Hematopoietic multipotent progenitor cell (in vitro differentiated cells): Measurements from ENCODE around the gene NAA25. TPM values are rescaled to one million over a fixed set of nuclear protein-coding genes. Genes with fewer than 3 reads are reported as not detected.
A peak's percentile ranks its signal among the peaks of the same experiment; 100 is the strongest.

ENCODE experiments used
- DNase-seq, 3 donors: peaks; one replicate each; pipeline ENCODE4 v3.0.0-alpha.2; 2011 to 2015; ENCODE audit warnings: low read depth in 2 of 3, low spot score in 2 of 3
- total RNA-seq: library from RNA; depleted of rRNA; stranded (reverse); fragments of >200 nt; gene quantifications from one replicate; pipeline ENCODE4 v1.2.3, GENCODE V29; 2012

Gene NAA25
- total RNA-seq: 9.7 TPM

DNA sequence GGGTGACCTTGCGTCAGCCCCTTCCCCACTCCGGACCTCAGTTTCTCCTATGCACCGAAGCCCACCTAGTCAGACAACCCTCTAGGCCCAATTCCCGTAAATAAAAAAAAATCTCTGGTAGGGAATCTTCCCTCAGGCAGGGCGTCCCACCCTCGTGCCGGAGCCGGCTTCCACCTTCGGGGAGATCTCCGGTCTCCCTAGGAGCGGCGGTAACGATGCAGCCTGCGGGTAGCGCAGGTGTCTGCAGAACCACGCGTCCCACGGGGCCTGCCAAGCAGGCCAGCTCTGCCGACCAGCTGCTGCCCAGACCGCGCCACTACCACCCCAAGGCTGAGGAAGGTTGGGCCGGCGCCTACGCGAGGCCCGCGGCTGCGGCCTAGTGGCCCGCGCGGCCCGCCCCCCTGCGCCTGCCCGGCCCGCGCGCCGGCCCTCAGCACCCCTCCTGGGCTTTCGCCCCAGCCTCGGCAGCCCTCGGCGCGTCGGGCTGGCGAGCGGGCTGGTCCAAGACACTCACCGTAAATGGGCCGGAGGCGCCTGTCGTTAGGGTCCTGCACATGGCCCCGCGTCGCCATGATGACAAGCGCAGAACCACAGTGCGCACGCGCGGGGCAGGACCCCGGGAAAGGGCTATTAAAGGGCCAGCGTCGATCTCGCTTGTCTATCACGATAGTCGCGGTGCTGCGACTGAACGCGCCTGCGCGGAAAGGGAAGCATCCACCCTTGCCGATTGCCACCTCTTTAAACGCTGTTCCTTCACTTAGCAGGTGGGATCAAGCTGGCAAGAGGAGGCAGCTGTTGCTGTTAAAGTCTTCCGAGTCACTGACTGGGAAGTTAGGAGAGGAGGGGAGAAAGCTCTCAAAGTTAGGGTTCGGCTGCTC, at the start of gene NAA25:
Gene NAA25, minus strand, starts transcription at position 582 of the 878 bp plus-strand sequence. Its CDS starts 10 bp downstream, at position 572.
- peak; percentile 81 to 91 (median 87) for DNase-seq

DNA sequence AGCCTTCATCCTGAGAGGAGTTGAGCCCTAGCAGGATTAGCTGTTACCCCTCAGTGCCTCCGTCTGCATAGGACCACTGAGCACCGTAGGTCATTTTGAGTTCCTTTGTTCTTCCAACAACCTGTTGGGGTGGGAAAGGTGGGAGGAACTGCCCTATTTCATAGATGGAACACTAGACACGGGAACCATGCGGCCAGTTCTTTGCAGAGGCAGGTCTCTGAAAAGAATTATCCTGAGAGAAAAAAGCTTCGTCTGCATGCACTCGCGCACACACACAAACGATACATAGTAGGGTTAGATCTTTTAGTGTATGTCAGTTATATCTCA, 45.3 kb upstream of the NAA25 start:
- no peak for DNase-seq

DNA sequence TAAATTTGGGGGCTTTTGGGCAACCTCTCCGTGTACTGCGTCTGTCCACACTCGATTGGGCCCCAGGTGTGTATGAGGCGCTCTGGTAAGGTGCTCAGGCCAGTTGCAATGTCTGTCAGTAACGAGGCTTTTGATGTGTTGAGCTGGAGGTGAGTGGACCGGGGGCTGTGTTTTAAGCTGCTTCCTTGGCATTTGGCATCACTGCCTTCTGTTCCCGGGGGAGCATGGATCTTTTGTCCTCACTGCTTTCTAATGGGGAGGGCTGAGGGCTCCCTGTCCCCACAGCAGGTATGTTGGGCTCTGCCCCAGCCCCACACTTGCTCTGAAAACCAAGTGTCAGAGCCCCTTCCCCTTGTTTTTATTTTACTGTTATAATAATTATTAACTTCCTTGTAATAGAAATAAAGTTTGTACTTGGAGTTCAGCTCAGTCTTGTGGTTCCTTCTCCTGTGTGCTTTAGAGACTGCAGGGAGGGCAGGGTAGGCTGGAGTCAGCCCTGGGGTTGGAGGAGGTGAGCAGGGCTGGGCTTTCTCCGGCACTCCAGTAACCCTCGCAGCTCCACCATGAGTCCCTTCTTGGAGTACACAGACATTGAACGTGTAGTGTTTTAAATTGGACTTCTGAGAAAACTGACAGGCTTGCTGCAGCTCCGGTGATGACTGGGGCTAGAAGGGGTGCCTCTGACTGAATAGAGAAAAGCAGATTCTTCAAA, 44.8 kb upstream of the NAA25 start:
- no peak for DNase-seq

DNA sequence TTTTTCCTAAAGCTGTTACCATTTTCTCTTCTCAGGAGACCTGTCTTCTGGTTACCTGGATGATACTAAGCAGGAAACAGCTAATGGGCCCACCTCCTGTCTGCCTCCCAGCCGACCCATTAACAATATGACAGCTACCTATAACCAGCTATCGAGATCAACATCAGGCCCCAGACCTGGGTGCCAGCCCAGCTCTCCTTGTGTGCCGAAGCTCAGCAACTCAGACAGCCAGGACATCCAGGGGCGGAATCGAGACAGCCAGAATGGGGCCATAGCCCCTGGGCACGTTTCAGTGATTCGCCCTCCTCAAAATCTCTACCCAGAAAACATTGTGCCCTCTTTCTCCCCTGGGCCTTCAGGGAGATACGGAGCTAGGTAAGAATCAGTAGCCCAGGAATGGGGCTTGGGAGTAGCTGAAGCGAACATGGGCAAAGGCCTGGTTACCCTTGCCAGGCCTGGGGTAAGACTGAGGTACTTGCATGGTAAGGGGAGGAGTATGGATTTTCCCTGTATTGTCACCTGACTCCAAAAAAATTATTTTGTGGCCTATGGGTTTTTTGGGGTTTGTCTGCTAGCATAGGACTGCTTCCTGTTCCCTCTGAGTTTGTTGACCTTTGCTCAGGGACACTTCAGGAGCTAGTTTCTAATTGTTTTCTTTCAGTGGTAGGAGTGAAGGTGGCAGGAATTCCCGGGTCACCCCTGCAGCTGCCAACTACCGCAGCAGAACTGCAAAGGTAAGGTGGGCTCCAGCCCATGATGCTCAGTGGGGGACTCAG, 43.4 kb upstream of the NAA25 start:
- no peak for DNase-seq

DNA sequence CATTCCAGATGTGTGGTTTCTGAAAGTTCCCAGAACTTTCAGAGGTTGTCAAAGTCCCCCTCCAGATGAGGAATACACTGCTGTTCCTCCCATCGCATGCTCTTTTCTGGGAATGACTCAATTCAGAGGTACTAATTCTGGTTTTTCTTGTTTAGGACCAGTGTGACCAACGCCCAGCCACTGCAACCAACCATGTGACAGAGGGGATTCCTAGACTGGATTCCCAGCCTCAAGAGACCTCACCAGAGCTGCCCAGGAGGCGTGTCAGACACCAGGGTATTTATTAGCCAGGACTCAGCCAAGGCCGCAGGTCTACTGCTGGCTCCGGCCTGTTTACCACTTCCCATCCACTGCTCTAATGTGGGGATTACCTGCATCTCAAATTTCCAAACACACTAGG, 41.0 kb upstream of the NAA25 start:
- no peak for DNase-seq

DNA sequence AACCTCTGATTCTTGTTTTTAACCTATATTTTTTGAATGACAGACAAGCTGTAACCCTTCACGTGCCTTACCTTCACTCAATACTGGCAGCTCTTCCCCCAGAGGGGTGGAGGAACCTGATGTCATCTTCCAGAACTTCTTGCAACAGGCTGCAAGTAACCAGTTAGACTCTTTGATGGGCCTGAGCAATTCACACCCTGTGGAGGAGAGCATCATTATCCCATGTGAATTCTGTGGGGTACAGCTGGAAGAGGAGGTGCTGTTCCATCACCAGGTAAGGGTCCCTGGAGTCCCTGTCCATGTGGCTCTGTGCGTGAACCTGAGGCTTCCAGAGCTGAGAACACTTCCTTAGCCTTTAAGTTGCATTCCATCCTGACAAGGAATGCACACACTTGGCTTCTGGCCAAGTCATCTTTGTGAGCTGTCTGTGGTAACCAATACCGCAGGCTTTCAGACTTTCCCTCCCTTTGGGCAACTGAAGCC, 39.5 kb upstream of the NAA25 start:
- no peak for DNase-seq

DNA sequence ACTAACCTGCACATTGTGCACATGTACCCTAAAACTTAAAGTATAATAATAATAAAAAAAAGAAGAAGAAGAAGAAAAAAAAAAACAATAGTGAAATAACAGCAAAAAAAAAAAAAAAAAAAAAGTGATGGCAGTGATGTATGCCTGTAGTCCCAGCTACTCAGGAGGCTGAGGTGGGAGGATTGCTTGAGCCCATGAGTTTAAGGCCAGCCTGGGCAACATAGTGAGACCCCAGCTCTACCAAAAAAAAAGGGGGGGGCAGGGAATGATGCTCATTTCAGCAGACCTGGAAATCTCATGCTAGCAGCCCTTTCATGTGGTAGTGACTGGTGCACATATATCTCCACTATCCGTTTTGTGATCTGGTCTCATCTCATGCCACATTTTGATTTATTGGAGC, 37.5 kb upstream of the NAA25 start:
- DNase-seq: no peak

DNA sequence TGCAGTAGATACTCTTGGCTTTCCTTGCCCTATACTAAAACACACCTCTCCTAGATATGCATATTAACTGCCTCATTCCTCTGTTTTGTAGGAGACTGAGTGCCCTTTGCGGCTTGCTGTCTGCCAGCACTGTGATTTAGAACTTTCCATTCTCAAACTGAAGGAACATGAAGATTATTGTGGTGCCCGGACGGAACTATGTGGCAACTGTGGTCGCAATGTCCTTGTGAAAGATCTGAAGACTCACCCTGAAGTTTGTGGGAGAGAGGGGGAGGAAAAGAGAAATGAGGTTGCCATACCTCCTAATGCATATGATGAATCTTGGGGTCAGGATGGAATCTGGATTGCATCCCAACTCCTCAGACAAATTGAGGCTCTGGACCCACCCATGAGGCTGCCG, 32.1 kb upstream of the NAA25 start:
- DNase-seq: no peak

DNA sequence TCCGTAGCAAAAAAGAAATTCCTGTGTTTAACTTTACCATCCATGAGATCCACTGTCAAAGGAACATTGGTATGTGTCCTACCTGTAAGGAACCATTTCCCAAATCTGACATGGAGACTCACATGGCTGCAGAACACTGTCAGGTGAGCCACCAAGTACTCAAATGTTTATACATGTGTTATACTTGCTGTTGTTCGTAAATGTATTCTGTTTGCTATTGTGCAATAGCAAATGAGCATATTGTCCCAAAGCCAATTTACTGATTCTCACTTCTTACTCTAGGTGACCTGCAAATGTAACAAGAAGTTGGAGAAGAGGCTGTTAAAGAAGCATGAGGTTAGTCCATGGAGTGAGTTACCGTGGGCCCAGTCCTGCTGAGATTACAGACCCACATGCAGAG, 26.1 kb upstream of the NAA25 start:
- no peak for DNase-seq

DNA sequence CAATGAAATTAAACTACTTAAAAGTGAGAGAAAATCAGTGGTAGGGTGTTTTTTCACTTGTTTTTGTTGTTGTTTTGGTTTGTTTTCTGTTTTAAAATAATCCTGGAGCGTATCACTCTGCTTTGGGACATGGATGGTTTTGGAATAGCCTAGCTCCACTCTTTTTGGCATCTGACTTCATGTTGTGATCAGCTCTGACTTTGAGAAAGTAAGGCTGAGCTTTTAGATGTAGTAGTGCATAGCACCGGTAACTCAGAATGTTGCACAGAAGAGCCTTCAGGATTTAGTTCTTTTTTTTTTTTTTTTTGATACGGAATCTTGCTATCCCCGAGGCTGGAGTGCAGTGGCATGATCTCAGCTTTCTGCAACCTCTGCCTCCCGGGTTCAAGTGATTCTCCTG, 24.8 kb upstream of the NAA25 start:
- no peak for DNase-seq

DNA sequence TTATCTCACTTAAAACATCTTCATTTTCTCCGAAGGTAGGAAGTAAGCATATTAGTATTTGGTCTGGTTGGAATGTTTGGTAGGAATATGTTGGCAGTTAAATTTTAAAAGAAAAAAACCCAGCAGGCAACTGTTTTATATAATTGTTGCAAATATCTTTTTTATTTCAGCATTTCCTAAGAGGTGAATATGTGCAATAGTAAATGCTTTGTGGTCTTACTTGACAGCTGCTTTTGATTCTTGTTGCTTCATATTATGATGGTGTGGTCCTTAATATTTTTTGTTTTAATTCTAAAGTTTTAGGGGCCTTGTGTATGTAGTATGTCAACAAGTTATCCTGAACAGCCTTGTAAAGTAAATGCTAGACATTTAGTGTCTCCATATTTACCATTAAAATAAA, 23.1 kb upstream of the NAA25 start:
- DNase-seq: no peak

DNA sequence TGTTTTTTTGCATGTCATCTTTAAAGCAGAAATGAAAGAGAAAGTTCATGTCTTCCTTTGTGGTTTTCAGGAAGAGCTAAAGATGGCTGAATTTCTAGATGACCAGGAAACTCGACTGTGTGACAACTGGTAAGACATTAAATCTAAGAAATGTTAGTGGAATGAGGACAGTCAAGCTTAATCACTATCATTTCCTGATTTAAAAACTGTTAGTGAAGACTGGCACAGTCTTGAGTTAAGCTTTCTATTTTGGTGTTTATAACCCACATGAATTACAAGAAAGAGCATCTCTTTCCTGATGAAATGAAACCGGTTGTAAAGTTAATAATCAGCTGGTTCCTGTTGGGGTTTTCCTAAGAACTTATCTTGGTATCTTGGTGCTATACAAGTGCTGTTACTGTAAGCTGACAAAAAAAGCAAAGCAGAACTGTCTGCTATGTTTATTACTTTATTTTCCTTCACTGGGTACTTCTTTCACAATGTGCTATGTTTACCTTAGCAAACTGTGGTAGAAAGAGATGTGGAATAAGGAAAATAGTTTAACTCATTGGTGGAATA, 21.9 kb upstream of the NAA25 start:
- DNase-seq: peak in 2 of 3 donors; percentile 64 to 80

DNA sequence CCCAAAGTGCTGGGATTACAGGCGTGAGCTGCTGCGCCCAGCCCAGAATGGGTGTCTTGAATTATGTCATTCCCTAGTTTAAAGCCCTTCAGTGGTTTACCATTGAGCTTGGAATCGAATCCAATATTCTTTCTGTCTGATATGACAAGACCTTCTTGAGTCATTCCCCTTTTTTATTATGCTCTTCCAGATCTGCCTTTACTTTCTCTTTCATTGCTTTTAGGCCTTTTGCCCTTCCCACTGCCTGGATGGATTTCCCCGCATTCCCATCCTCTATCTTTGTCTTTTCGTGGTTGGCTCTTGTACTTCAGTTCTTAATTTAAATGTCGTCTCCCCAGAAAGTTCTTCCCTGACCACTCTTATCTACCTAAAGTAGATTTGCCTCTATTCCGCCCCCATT, 18.3 kb upstream of the NAA25 start:
- no peak for DNase-seq

DNA sequence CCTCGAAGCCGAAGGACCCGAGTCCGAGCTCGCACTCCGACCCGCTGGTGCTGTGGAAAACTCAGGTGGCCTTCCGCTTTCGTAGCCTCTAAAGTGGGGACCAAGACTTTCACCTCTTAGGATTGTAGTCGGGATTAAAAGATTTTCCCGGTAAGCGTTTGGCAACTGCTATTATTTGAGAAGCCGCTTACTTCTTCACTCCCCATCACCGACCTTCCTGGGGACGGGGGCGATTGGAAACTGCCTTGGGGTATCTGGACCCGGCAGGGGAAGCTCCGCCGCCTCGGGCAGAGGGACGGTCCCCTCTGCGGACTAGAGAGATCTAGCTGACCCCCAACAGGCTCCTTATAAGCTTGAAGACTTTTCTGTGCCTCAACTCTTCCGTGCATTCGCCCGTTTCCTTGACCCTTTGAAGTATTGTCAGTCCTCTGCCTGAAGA, 17.4 kb upstream of the NAA25 start:
- DNase-seq: no peak

DNA sequence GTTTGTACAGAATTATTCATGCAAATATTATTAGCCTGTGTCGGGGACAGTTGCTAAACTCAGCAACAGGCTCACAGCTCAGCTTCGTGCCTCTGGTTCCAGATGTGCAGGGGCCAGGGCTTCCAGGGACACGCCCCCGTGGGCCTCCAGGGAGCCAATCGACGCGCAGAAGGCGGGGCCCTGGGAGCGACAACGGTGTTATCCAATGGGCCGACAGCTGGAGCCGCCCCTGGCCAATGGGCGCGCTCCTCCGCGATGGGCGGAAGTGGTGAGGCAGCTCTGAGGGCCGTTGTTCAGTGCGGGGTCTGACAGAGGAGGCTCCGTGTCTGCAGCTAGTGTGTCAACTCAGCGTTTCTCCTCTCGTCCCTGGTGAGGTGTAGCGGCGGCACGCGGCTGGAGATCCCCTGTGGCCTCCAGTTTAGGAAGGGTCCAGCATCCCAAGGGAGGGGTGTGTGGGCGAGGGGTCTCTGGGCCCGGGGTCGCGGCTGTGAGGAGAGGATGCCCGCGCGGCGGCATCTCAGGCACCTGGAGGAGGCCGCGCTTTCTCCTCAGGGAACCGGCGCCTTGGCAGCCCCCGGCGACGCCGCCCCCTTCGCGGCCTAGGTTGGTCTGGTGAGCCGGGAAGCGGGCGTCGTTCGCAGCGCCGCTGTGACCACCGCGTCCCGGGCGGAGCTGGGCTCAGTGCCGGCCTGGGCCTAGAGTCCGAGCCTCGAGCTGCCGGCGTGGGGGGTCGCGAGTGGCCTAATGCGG, 16.8 kb upstream of the NAA25 start, which contains the start of gene TRAFD1:
Gene TRAFD1, plus strand, starts transcription at position 311 of the 750 bp plus-strand sequence. CDS start 4,963 bp downstream, outside the sequence.
- DNase-seq: peak; percentile 90 to 98 (median 97)

DNA sequence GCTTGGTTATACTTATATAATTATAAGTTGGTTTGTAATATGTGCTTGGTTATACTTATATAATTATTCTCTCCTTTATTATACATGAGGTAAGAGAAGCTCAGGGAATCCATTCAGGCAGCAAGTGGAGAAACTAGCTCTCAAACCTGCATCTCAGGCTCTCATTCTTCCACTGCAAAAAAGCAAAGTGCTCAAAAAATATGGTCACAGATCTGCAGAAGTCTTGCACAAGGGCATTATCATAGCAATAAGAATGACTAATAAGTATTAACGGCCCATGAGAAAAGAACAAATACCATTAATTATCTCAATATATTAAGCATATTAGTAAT, 16.3 kb upstream of the NAA25 start:
- no peak for DNase-seq

DNA sequence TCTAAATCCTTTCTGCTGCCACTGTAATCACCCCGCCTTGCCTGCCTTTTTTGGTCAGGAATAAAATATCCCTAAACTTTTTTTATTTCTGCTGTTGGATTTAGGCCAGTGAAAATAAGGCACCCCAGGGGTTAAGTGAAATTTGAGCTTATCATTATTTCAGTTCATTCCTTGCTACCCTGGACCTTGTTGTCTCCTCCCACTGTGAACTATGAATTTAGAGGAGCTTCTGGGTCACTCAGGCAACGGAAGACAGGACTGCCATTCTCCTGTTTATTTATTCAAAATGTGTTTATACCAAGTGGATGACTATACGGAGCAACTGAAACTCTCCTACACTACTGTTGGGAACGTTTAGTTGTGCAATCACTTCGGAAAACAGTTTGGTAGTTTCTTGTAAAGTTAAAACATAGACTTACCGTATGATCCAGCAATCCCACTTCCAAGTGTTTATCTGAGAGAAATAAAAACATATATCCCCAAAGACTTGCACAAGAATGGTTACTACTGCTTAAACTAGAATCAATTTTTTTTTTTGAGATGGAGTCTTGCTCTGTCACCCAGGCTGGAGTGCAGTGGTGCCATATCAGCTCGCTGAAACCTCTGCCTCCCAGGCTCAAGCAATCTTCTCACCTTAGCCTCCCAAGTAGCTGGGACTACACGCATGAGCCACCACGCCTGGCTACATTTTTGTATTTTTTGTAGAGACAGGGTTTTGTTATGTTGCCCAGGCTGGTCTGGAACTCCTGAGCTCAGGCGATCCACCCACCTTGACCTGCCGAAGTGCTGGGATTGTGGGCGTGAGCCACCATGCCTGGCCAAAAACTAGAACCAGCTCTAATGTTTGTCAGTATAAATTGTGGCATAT, 14.5 kb upstream of the NAA25 start:
- DNase-seq: no peak

DNA sequence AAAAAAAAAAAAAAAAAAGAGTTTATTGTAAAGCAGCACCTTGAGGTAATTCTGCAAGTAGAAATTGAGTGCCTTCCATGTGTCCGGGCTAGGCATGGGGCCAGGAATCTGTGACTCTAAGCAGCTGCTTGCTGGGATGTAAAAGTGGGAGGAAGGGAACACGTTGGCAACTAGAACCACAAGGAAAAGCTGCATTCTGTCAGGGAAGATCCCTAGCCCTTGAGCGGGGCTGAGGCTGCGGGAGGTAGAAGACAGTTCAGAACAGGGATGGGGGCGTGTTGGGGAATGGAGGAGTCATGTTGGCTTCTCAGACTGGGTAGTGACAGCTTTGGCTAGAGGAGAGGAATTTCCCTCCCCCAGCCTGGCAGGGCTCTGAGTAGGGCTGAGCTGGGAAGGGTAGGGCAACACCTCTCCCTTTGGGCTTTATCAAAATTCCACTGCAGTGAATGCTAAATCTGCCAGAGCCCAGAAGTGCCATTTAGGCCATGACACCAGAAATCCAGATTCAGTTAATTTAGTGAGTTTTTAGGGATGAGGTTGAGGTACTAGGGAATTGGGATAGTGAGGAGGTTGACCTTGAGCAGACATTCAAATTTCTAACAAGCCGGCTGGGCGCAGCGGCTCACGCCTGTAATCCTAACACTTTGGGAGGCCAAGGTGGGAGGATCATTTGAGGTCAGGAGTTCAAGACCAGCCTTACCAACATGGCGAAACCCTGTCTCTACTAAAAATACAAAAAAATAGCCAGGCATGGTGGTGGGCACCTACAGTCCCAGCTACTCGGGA, 13.4 kb upstream of the NAA25 start:
- no peak for DNase-seq
